IMR-90 (cell line): Measurements from ENCODE around the gene MT1E. TPM values are rescaled to one million over a fixed set of nuclear protein-coding genes. Genes with fewer than 3 reads are reported as not detected.

Experiments
- ATAC-seq: fragments of 200-7000 bp; cut with Tn5 transposase; 2 replicates; pipeline ENCODE4 v1.9.1; 2020; ENCODE audit warnings: low read depth, mild to moderate bottlenecking, moderate library complexity
- BruUV-seq: library from RNA; stranded (reverse); fragments of 400-500 nt; replicated peaks from 2 replicates; lab custom pipeline; 2021; lab: Mats Ljungman, UMichigan
- CTCF ChIA-PET: fragments of 300-600 bp; formaldehyde crosslinking; extraction: SDS; loops from one replicate; lab custom pipeline; 2021; ENCODE audit warnings: antibody characterized with exemption; lab: Yijun Ruan, JAX
- POLR2A ChIA-PET: fragments of 300-600 bp; sonication (Branson Sonifier 250); formaldehyde crosslinking; loops from one replicate; lab custom pipeline; 2022; ENCODE audit warnings: antibody characterized with exemption; ENCODE audit not compliant: unreplicated experiment; lab: Charles Lee
- DNase-seq: peaks from one replicate; pipeline ENCODE4 v3.0.0; 2013
- H2AFZ ChIP-seq: replicated peaks from 2 replicates; pipeline ENCODE3; 2013; ENCODE audit warnings: low read length, mild to moderate bottlenecking; ENCODE audit not compliant: poor library complexity
- H2AK5ac ChIP-seq: 2 replicates; pipeline ENCODE4 v1.6.1; 2013; ENCODE audit warnings: low read depth, low read length, inconsistent platforms
- H2AK9ac ChIP-seq: replicated peaks from 2 replicates; pipeline ENCODE3; 2013; ENCODE audit warnings: mild to moderate bottlenecking, low read depth, low read length, moderate library complexity; ENCODE audit not compliant: poor library complexity
- H2BK120ac ChIP-seq: 2 replicates; pipeline ENCODE4 v1.6.1; 2013; ENCODE audit warnings: low read depth, low read length, inconsistent platforms
- H2BK15ac ChIP-seq: 3 replicates; pipeline ENCODE4 v1.6.1; 2013; ENCODE audit warnings: low read depth, low read length, inconsistent platforms
- H2BK20ac ChIP-seq: 2 replicates; pipeline ENCODE4 v1.6.1; 2013; ENCODE audit warnings: low read depth, mild to moderate bottlenecking, inconsistent platforms, low read length, moderate library complexity
- H2BK5ac ChIP-seq: 2 replicates; pipeline ENCODE4 v1.6.1; 2013; ENCODE audit warnings: mild to moderate bottlenecking, low read depth, low read length, inconsistent platforms; ENCODE audit not compliant: poor library complexity, severe bottlenecking
- H3K14ac ChIP-seq: replicated peaks from 2 replicates; pipeline ENCODE4 v1.6.1; 2013; ENCODE audit warnings: low read depth, low read length, inconsistent platforms
- H3K18ac ChIP-seq: 2 replicates; pipeline ENCODE4 v1.6.1; 2013; ENCODE audit warnings: low read depth, low read length, control low read depth
- H3K23ac ChIP-seq: 2 replicates; pipeline ENCODE4 v1.6.1; 2013; ENCODE audit warnings: low read depth, low read length, inconsistent platforms
- H3K27ac ChIP-seq: 2 replicates; pipeline ENCODE4 v1.5.1; 2013; ENCODE audit warnings: mild to moderate bottlenecking, control low read depth, low read length; ENCODE audit not compliant: insufficient read depth
- H3K27me3 ChIP-seq: 2 replicates; pipeline ENCODE4 v1.6.1; 2013; ENCODE audit warnings: low read length; ENCODE audit not compliant: control insufficient read depth, insufficient read depth
- H3K36me3 ChIP-seq: 2 replicates; pipeline ENCODE4 v1.6.1; 2013; ENCODE audit warnings: low read length, mixed read lengths; ENCODE audit not compliant: control insufficient read depth, insufficient read depth
- H3K4ac ChIP-seq: 2 replicates; pipeline ENCODE4 v1.6.1; 2013; ENCODE audit warnings: low read depth, low read length, inconsistent platforms
- H3K4me1 ChIP-seq: 2 replicates; pipeline ENCODE4 v1.6.1; 2013; ENCODE audit warnings: low read length, mixed read lengths; ENCODE audit not compliant: control insufficient read depth, insufficient read depth
- H3K4me2 ChIP-seq: 2 replicates; pipeline ENCODE4 v1.6.1; 2013; ENCODE audit warnings: low read depth, mild to moderate bottlenecking, control low read depth, low read length, moderate library complexity
- H3K4me3 ChIP-seq: 2 replicates; pipeline ENCODE4 v1.5.1; 2013; ENCODE audit warnings: low read depth, mild to moderate bottlenecking, control low read depth, low read length, moderate library complexity; ENCODE audit not compliant: insufficient read depth
- H3K56ac ChIP-seq: 2 replicates; pipeline ENCODE4 v1.6.1; 2013; ENCODE audit warnings: low read length, inconsistent platforms; ENCODE audit not compliant: insufficient read depth; ENCODE audit errors: extremely low read depth
- H3K79me1 ChIP-seq, 2 experiments: 2 replicates each; pipeline ENCODE4 v1.6.1; 2013; ENCODE audit warnings: low read length in 2 of 2, inconsistent platforms in 1 of 2, low read depth in 1 of 2
- H3K9ac ChIP-seq: 2 replicates; pipeline ENCODE4 v1.6.1; 2013; ENCODE audit warnings: low read depth, low read length, control low read depth
- H3K9me1 ChIP-seq: 2 replicates; pipeline ENCODE4 v1.6.1; 2013; ENCODE audit warnings: low read length, inconsistent platforms; ENCODE audit not compliant: insufficient read depth
- H3K9me3 ChIP-seq: 2 replicates; pipeline ENCODE4 v1.6.1; 2013; ENCODE audit warnings: low read length; ENCODE audit not compliant: control insufficient read depth, insufficient read depth
- H4K20me1 ChIP-seq: 2 replicates; pipeline ENCODE4 v1.6.1; 2013; ENCODE audit warnings: low read length, inconsistent platforms; ENCODE audit not compliant: insufficient read depth
- H4K5ac ChIP-seq: 2 replicates; pipeline ENCODE4 v1.6.1; 2013; ENCODE audit warnings: mild to moderate bottlenecking, low read depth, low read length, control low read depth
- H4K8ac ChIP-seq, 2 experiments: 2 replicates each; pipeline ENCODE4 v1.6.1; 2013; ENCODE audit warnings: low read depth in 2 of 2, low read length in 2 of 2, control low read depth in 1 of 2, inconsistent platforms in 1 of 2
- H4K91ac ChIP-seq: 2 replicates; pipeline ENCODE4 v1.6.1; 2013; ENCODE audit warnings: low read depth, low read length, inconsistent platforms; ENCODE audit not compliant: insufficient read depth
- MXI1 ChIP-seq: IDR thresholded peaks from 2 replicates; pipeline ENCODE4 v1.6.1; 2012; ENCODE audit warnings: low read depth, mild to moderate bottlenecking, low read length, moderate library complexity, borderline replicate concordance
- WGBS, 2 experiments: methylation state at CpG; one replicate each; pipeline versions ENCODE4 v1.1.5 to v1.1.7; 2013; ENCODE audit warnings: missing lambda C conversion rate in 2 of 2; ENCODE audit not compliant: insufficient read length in 1 of 2; ENCODE audit errors: extremely low coverage in 2 of 2; 5-methylcytosine and 5-hydroxymethylcytosine counted together
- dilution Hi-C: fragments of 300-500 bp; cut with HindIII; formaldehyde crosslinking; loops from one replicate; pipeline ENCODE4 v1.14.3; 2018; ENCODE audit warnings: low sequenced_read_pairs; ENCODE audit not compliant: unreplicated experiment
- in situ Hi-C: fragments of 300-500 bp; cut with MboI; formaldehyde crosslinking; loops from 3 replicates; pipeline ENCODE4 v1.14.3; 2019; ENCODE audit warnings: low sequenced_read_pairs, inconsistent platforms, mixed read lengths
- intact Hi-C: fragments of 100-400 bp; cut with micrococcal nuclease; formaldehyde crosslinking; loops from 2 replicates; pipeline ENCODE4 v1.10.0; 2022
- polyA plus RNA-seq, 3 experiments: library from polyadenylated mRNA; depleted of rRNA; stranded (reverse); fragments of >200 nt; gene quantifications; 2 replicates each; pipeline ENCODE4 v1.2.3, GENCODE V29; 2012; ENCODE audit warnings: low replicate concordance in 1 of 3
- total RNA-seq: library from RNA; depleted of rRNA; stranded (reverse); fragments of >200 nt; gene quantifications from 2 replicates; pipeline ENCODE4 v1.2.3, GENCODE V29; 2012

The MT1E gene
- total and polyA plus RNA-seq, 2 of the 4 experiments (the other 2 are of a cell fraction), result 137 to 821 TPM

GRCh38 chr16:56631832-56632155 is 6.2 kb downstream of the MT1E start:
- no peak overlapping the region for H3K56ac ChIP-seq
- H3K27ac ChIP-seq, result no peak overlapping the region
- intact Hi-C loops (no loop called here), dilution Hi-C loops (no loop called here), in situ Hi-C loops (no loop called here)
- TF ChIP-seq MXI1, result no peak
- H2AFZ ChIP-seq, result peak overlapping the region; percentile 56
- no peak overlapping the region for H2BK120ac ChIP-seq
- H3K4me2 ChIP-seq, result no peak overlapping the region
- no peak overlapping the region for H2BK15ac ChIP-seq
- no TSS peak for BruUV-seq
- H4K5ac ChIP-seq, result no peak overlapping the region
- POLR2A ChIA-PET, result no interaction called here
- no peaks in the 10 kb centered on the region for H4K20me1 ChIP-seq
- H3K4me1 ChIP-seq, result peaks cover 2% of the 10 kb centered on the region
- H3K14ac ChIP-seq, result no peak overlapping the region
- no peak overlapping the region for H3K4ac ChIP-seq
- no peak overlapping the region for H2AK9ac ChIP-seq
- no peak overlapping the region for H2AK5ac ChIP-seq
- CTCF ChIA-PET, result no interaction called here
- no peak overlapping the region for H3K23ac ChIP-seq
- no peak overlapping the region for H4K8ac ChIP-seq
- H3K9ac ChIP-seq, result no peak overlapping the region
- H3K18ac ChIP-seq, result no peak overlapping the region
- no peak overlapping the region for H2BK5ac ChIP-seq
- H3K9me3 ChIP-seq, result peaks cover 2% of the 10 kb centered on the region; the same call in 1 of the 2 replicates
- ATAC-seq (no peak), DNase-seq (no peak)
- no peaks in the 10 kb centered on the region for H3K79me1 ChIP-seq
- no peak overlapping the region for H3K4me3 ChIP-seq
- H3K9me1 ChIP-seq, result no peaks in the 10 kb centered on the region
- H2BK20ac ChIP-seq, result no peak overlapping the region
- 100% methylated on average over 1 of the region's 14 CpGs; no CpG with 5 or more reads in 1 of the 2 experiments for WGBS, 2 experiments
- no peaks in the 10 kb centered on the region for H3K36me3 ChIP-seq
- no peak overlapping the region for H4K91ac ChIP-seq
- peaks cover 56% of the 10 kb centered on the region for H3K27me3 ChIP-seq
